Measurements from ENCODE around the gene PTPRG.

PTPRG gene

GRCh38 chr3:62260655-62261054, 699.3 kb downstream of the PTPRG start:
- no peak for DNase-seq

GRCh38 chr3:62261121-62261520, 699.8 kb downstream of the PTPRG start:
- no peak for DNase-seq

- no peak for DNase-seq
Measured at GRCh38 chr3:62261736-62262135, 700.4 kb downstream of the PTPRG start.

- no peak for DNase-seq
Measured at GRCh38 chr3:62265528-62265927, 704.2 kb downstream of the PTPRG start.

GRCh38 chr3:62266668-62267283, 705.4 kb downstream of the PTPRG start:
- no peak for DNase-seq

GRCh38 chr3:62276658-62277180, 715.3 kb downstream of the PTPRG start:
- no peak for DNase-seq

GRCh38 chr3:62277450-62277849, 716.1 kb downstream of the PTPRG start:
- no peak for DNase-seq

- no peak for DNase-seq
Measured at GRCh38 chr3:62277986-62278385, 716.6 kb downstream of the PTPRG start.

- no peak for DNase-seq
Measured at GRCh38 chr3:62281726-62282125, 720.4 kb downstream of the PTPRG start.

- no peak for DNase-seq
Measured at GRCh38 chr3:62284442-62284841, 723.1 kb downstream of the PTPRG start.

- no peak for DNase-seq
Measured at GRCh38 chr3:62287392-62287927, 726.1 kb downstream of the PTPRG start.

- no peak for DNase-seq
Measured at GRCh38 chr3:62289922-62290321, 728.6 kb downstream of the PTPRG start.

- no peak for DNase-seq
Measured at GRCh38 chr3:62293051-62293780, 731.8 kb downstream of the PTPRG start.

GRCh38 chr3:62295571-62295970, 734.2 kb downstream of the PTPRG start:
- DNase-seq = no peak

GRCh38 chr3:62300617-62301016, 739.2 kb downstream of the PTPRG start:
- DNase-seq = no peak

GRCh38 chr3:62312201-62312600, 750.8 kb downstream of the PTPRG start:
- no peak for DNase-seq

- DNase-seq = no peak
Measured at GRCh38 chr3:62316525-62316924, 755.2 kb downstream of the PTPRG start.

GRCh38 chr3:62318365-62318751, 757.0 kb downstream of the PTPRG start:
- DNase-seq = no peak

- peak; percentile 69 for DNase-seq
Measured at GRCh38 chr3:62318752-62319569, 757.6 kb downstream of the PTPRG start.

GRCh38 chr3:62319570-62320243, 758.3 kb downstream of the PTPRG start:
- DNase-seq = no peak

- no peak for DNase-seq
Measured at GRCh38 chr3:62323241-62323640, 761.9 kb downstream of the PTPRG start.

GRCh38 chr3:62325896-62326295, 764.5 kb downstream of the PTPRG start:
- DNase-seq = no peak

GRCh38 chr3:62329971-62330370, 768.6 kb downstream of the PTPRG start:
- no peak for DNase-seq
